Measurements from ENCODE around the gene PWWP2B.
"Not testable (repeated sequence)": the region's sequence is repeated elsewhere in the genome, so short reads cannot be mapped to it uniquely, and the experiment has no call there.

DNA sequence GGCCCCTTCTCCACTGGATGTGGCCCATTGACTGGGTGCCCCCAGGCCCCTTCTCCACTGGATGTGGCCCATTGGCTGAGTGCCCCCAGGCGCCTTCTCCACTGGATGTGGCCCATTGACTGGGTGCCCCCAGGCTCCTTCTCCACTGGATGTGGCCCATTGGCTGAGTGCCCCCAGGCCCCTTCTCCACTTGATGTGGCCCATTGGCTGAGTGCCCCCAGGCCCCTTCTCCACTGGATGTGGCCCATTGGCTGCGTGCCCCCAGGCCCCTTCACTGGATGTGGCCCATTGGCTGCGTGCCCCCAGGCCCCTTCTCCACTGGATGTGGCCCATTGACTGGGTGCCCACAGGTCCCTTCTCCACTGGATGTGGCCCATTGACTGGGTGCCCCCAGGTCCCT is 39.1 kb downstream of the PWWP2B start:
- TF ChIP-seq, protein P1, sequence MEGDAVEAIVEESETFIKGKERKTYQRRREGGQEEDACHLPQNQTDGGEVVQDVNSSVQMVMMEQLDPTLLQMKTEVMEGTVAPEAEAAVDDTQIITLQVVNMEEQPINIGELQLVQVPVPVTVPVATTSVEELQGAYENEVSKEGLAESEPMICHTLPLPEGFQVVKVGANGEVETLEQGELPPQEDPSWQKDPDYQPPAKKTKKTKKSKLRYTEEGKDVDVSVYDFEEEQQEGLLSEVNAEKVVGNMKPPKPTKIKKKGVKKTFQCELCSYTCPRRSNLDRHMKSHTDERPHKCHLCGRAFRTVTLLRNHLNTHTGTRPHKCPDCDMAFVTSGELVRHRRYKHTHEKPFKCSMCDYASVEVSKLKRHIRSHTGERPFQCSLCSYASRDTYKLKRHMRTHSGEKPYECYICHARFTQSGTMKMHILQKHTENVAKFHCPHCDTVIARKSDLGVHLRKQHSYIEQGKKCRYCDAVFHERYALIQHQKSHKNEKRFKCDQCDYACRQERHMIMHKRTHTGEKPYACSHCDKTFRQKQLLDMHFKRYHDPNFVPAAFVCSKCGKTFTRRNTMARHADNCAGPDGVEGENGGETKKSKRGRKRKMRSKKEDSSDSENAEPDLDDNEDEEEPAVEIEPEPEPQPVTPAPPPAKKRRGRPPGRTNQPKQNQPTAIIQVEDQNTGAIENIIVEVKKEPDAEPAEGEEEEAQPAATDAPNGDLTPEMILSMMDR (IDR thresholded peaks at IDR 0.05): not testable (repeated sequence)
- TF ChIP-seq FOXJ3 (CRISPR knock-in tag; IDR thresholded peaks at IDR 0.05; ENCODE audit: borderline replicate concordance); CREM (CRISPR knock-in tag; IDR thresholded peaks at IDR 0.05): not testable (repeated sequence)

All from WTC11 (cell line).